ENCODE results near the gene HAPLN3. TPM values are rescaled to one million over a fixed set of nuclear protein-coding genes. Genes with fewer than 3 reads are reported as not detected.

HAPLN3 gene
- polyA plus RNA-seq, 2 of the 4 experiments (the other 2 are of a cell fraction): 8.5 to 39.7 TPM

DNA sequence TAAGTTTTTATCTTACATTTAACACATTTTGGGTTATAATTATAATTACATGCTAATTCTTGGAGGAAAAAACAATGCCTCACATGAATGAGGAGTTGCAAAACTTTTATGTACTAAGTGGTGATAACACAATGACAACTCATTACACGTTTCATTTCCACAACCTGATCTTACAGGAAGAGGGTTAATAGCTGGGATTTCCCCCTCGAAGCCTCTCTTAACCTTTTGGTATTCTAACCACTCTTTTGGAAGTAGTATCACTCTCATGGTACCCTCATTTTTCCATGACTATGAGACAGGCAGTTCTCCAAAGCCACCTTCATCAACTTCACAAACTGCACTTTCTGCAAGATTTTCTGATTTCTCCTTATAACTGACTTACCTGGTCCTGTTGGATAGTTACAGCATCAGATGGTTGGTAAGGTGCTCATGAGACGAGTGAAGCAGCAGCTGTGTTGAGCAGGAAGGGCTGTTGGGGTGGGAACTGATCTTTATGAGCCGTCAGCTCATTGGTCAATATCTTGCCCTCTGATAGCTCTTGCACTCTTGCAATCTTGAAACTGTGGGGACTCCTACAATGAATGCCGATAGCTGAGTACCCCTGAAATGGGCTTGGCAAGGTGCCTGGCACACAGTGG is 50.5 kb downstream of the HAPLN3 start:
- FAIRE-seq (no peak), DNase-seq (ENCODE audit: low read depth in 1 of 2, low spot score in 1 of 2) (no peak), ATAC-seq (no peak)
- no peak overlapping the region for H3K4me2 ChIP-seq
- no peaks in the 10 kb centered on the region for H3K9me3 ChIP-seq
- no peak overlapping the region for H3K4me3 ChIP-seq
- ChIA-PET POLR2A (no interaction called here), CTCF (interaction anchor here (0.7 to 2.4 kb wide), 4 partner anchors 9 to 333 kb away, joined by 3 to 15 read pairs (median 5); no protein-coding TSS in a partner anchor)
- no peak overlapping the region for H3K27ac ChIP-seq
- TF ChIP-seq RCOR1 (IDR thresholded peaks at IDR 0.05; ENCODE audit: low read depth, low read length) (no peak), GATA3 (IDR thresholded peaks at IDR 0.05; ENCODE audit: borderline replicate concordance) (no peak)
- H3K4me1 ChIP-seq: no peaks in the 10 kb centered on the region
- 19% methylated on average over 5 of the region's 5 CpGs for WGBS (ENCODE audit: missing lambda C conversion rate)

DNA sequence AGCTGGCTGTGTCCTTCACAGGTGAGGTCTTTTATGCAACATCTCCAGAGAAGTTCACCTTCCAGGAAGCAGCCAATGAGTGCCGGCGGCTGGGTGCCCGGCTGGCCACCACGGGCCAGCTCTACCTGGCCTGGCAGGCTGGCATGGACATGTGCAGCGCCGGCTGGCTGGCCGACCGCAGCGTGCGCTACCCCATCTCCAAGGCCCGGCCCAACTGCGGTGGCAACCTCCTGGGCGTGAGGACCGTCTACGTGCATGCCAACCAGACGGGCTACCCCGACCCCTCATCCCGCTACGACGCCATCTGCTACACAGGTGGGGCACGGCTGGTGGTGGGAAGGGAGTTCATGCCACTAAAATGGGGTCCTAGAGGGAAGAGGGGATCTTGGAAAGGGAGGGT is 52.0 kb downstream of the HAPLN3 start:
- Histone ChIP-seq H3K9me3 (no peaks in the 10 kb centered on the region), H3K4me1 (no peaks in the 10 kb centered on the region), H3K27ac (no peak overlapping the region), H3K4me3 (no peak overlapping the region), H3K4me2 (no peak overlapping the region)
- no peak for ATAC-seq
- FAIRE-seq: no peak
- TF ChIP-seq EHF (CRISPR knock-in tag; IDR thresholded peaks at IDR 0.05) (no peak), ZC3H11A (IDR thresholded peaks at IDR 0.05) (no peak), KDM5A (IDR thresholded peaks at IDR 0.05) (no peak), HEYL (CRISPR knock-in tag; IDR thresholded peaks at IDR 0.05) (no peak), FOSL2 (IDR thresholded peaks at IDR 0.05) (no peak), FOSL2 (CRISPR knock-in tag; IDR thresholded peaks at IDR 0.05) (no peak), BHLHE40 (IDR thresholded peaks at IDR 0.05; ENCODE audit: low read depth, low read length) (no peak), HDAC2 (IDR thresholded peaks at IDR 0.05) (no peak), SMC3 (IDR thresholded peaks at IDR 0.05) (no peak), HOXA7 (CRISPR knock-in tag; IDR thresholded peaks at IDR 0.05) (no peak), MYC (IDR thresholded peaks at IDR 0.05; ENCODE audit: borderline replicate concordance, low read length) (no peak), EP300 (IDR thresholded peaks at IDR 0.05) (no peak), RFX5 (IDR thresholded peaks at IDR 0.05) (no peak), EHMT2 (IDR thresholded peaks at IDR 0.05; ENCODE audit: low read depth) (no peak)
- TF ChIP-seq, protein P1, sequence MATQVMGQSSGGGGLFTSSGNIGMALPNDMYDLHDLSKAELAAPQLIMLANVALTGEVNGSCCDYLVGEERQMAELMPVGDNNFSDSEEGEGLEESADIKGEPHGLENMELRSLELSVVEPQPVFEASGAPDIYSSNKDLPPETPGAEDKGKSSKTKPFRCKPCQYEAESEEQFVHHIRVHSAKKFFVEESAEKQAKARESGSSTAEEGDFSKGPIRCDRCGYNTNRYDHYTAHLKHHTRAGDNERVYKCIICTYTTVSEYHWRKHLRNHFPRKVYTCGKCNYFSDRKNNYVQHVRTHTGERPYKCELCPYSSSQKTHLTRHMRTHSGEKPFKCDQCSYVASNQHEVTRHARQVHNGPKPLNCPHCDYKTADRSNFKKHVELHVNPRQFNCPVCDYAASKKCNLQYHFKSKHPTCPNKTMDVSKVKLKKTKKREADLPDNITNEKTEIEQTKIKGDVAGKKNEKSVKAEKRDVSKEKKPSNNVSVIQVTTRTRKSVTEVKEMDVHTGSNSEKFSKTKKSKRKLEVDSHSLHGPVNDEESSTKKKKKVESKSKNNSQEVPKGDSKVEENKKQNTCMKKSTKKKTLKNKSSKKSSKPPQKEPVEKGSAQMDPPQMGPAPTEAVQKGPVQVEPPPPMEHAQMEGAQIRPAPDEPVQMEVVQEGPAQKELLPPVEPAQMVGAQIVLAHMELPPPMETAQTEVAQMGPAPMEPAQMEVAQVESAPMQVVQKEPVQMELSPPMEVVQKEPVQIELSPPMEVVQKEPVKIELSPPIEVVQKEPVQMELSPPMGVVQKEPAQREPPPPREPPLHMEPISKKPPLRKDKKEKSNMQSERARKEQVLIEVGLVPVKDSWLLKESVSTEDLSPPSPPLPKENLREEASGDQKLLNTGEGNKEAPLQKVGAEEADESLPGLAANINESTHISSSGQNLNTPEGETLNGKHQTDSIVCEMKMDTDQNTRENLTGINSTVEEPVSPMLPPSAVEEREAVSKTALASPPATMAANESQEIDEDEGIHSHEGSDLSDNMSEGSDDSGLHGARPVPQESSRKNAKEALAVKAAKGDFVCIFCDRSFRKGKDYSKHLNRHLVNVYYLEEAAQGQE (IDR thresholded peaks at IDR 0.05): no peak
- TF ChIP-seq, protein P2, sequence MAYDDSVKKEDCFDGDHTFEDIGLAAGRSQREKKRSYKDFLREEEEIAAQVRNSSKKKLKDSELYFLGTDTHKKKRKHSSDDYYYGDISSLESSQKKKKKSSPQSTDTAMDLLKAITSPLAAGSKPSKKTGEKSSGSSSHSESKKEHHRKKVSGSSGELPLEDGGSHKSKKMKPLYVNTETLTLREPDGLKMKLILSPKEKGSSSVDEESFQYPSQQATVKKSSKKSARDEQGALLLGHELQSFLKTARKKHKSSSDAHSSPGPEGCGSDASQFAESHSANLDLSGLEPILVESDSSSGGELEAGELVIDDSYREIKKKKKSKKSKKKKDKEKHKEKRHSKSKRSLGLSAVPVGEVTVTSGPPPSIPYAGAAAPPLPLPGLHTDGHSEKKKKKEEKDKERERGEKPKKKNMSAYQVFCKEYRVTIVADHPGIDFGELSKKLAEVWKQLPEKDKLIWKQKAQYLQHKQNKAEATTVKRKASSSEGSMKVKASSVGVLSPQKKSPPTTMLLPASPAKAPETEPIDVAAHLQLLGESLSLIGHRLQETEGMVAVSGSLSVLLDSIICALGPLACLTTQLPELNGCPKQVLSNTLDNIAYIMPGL (CRISPR knock-in tag; IDR thresholded peaks at IDR 0.05; ENCODE audit: borderline replicate concordance): no peak
- TF ChIP-seq, protein P3, sequence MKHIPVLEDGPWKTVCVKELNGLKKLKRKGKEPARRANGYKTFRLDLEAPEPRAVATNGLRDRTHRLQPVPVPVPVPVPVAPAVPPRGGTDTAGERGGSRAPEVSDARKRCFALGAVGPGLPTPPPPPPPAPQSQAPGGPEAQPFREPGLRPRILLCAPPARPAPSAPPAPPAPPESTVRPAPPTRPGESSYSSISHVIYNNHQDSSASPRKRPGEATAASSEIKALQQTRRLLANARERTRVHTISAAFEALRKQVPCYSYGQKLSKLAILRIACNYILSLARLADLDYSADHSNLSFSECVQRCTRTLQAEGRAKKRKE (CRISPR knock-in tag; IDR thresholded peaks at IDR 0.05; ENCODE audit: low read depth): no peak
- TF ChIP-seq, protein P4, sequence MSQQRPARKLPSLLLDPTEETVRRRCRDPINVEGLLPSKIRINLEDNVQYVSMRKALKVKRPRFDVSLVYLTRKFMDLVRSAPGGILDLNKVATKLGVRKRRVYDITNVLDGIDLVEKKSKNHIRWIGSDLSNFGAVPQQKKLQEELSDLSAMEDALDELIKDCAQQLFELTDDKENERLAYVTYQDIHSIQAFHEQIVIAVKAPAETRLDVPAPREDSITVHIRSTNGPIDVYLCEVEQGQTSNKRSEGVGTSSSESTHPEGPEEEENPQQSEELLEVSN (IDR thresholded peaks at IDR 0.05; ENCODE audit: borderline replicate concordance, low read depth): no peak
- TF ChIP-seq, protein P5, sequence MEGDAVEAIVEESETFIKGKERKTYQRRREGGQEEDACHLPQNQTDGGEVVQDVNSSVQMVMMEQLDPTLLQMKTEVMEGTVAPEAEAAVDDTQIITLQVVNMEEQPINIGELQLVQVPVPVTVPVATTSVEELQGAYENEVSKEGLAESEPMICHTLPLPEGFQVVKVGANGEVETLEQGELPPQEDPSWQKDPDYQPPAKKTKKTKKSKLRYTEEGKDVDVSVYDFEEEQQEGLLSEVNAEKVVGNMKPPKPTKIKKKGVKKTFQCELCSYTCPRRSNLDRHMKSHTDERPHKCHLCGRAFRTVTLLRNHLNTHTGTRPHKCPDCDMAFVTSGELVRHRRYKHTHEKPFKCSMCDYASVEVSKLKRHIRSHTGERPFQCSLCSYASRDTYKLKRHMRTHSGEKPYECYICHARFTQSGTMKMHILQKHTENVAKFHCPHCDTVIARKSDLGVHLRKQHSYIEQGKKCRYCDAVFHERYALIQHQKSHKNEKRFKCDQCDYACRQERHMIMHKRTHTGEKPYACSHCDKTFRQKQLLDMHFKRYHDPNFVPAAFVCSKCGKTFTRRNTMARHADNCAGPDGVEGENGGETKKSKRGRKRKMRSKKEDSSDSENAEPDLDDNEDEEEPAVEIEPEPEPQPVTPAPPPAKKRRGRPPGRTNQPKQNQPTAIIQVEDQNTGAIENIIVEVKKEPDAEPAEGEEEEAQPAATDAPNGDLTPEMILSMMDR (IDR thresholded peaks at IDR 0.05): no peak
- CTCF ChIA-PET: interaction anchor here (0.6 to 15.7 kb wide), 4 partner anchors 9 to 198 kb away, joined by 3 to 297 read pairs (median 13); no protein-coding TSS in a partner anchor
- WGBS (ENCODE audit: missing lambda C conversion rate): 59% methylated on average over 18 of the region's 21 CpGs
- no peak for DNase-seq (ENCODE audit: low read depth in 1 of 2, low spot score in 1 of 2)
- POLR2A ChIA-PET: no interaction called here

Data from A549 (cell line).